IMR-90 (cell line): ENCODE measurements around the gene PLA2G12B. TPM values are rescaled to one million over a fixed set of nuclear protein-coding genes. Genes with fewer than 3 reads are reported as not detected.

Experiments used
- ATAC-seq: fragments of 200-7000 bp; cut with Tn5 transposase; 2 replicates; pipeline ENCODE4 v1.9.1; 2020; ENCODE audit warnings: low read depth, mild to moderate bottlenecking, moderate library complexity
- BruUV-seq: library from RNA; stranded (reverse); fragments of 400-500 nt; replicated peaks from 2 replicates; lab custom pipeline; 2021; lab: Mats Ljungman, UMichigan
- CTCF ChIA-PET: fragments of 300-600 bp; formaldehyde crosslinking; extraction: SDS; loops from one replicate; lab custom pipeline; 2021; ENCODE audit warnings: antibody characterized with exemption; lab: Yijun Ruan, JAX
- POLR2A ChIA-PET: fragments of 300-600 bp; sonication (Branson Sonifier 250); formaldehyde crosslinking; loops from one replicate; lab custom pipeline; 2022; ENCODE audit warnings: antibody characterized with exemption; ENCODE audit not compliant: unreplicated experiment; lab: Charles Lee
- DNase-seq: peaks from one replicate; pipeline ENCODE4 v3.0.0; 2013
- H2AFZ ChIP-seq: replicated peaks from 2 replicates; pipeline ENCODE3; 2013; ENCODE audit warnings: low read length, mild to moderate bottlenecking; ENCODE audit not compliant: poor library complexity
- H2AK5ac ChIP-seq: 2 replicates; pipeline ENCODE4 v1.6.1; 2013; ENCODE audit warnings: low read depth, low read length, inconsistent platforms
- H2AK9ac ChIP-seq: replicated peaks from 2 replicates; pipeline ENCODE3; 2013; ENCODE audit warnings: mild to moderate bottlenecking, low read depth, low read length, moderate library complexity; ENCODE audit not compliant: poor library complexity
- H2BK120ac ChIP-seq: 2 replicates; pipeline ENCODE4 v1.6.1; 2013; ENCODE audit warnings: low read depth, low read length, inconsistent platforms
- H2BK15ac ChIP-seq: 3 replicates; pipeline ENCODE4 v1.6.1; 2013; ENCODE audit warnings: low read depth, low read length, inconsistent platforms
- H2BK20ac ChIP-seq: 2 replicates; pipeline ENCODE4 v1.6.1; 2013; ENCODE audit warnings: low read depth, mild to moderate bottlenecking, inconsistent platforms, low read length, moderate library complexity
- H2BK5ac ChIP-seq: 2 replicates; pipeline ENCODE4 v1.6.1; 2013; ENCODE audit warnings: mild to moderate bottlenecking, low read depth, low read length, inconsistent platforms; ENCODE audit not compliant: poor library complexity, severe bottlenecking
- H3K14ac ChIP-seq: replicated peaks from 2 replicates; pipeline ENCODE4 v1.6.1; 2013; ENCODE audit warnings: low read depth, low read length, inconsistent platforms
- H3K18ac ChIP-seq: 2 replicates; pipeline ENCODE4 v1.6.1; 2013; ENCODE audit warnings: low read depth, low read length, control low read depth
- H3K23ac ChIP-seq: 2 replicates; pipeline ENCODE4 v1.6.1; 2013; ENCODE audit warnings: low read depth, low read length, inconsistent platforms
- H3K27ac ChIP-seq: 2 replicates; pipeline ENCODE4 v1.5.1; 2013; ENCODE audit warnings: mild to moderate bottlenecking, control low read depth, low read length; ENCODE audit not compliant: insufficient read depth
- H3K27me3 ChIP-seq: 2 replicates; pipeline ENCODE4 v1.6.1; 2013; ENCODE audit warnings: low read length; ENCODE audit not compliant: control insufficient read depth, insufficient read depth
- H3K36me3 ChIP-seq: 2 replicates; pipeline ENCODE4 v1.6.1; 2013; ENCODE audit warnings: low read length, mixed read lengths; ENCODE audit not compliant: control insufficient read depth, insufficient read depth
- H3K4ac ChIP-seq: 2 replicates; pipeline ENCODE4 v1.6.1; 2013; ENCODE audit warnings: low read depth, low read length, inconsistent platforms
- H3K4me1 ChIP-seq: 2 replicates; pipeline ENCODE4 v1.6.1; 2013; ENCODE audit warnings: low read length, mixed read lengths; ENCODE audit not compliant: control insufficient read depth, insufficient read depth
- H3K4me2 ChIP-seq: 2 replicates; pipeline ENCODE4 v1.6.1; 2013; ENCODE audit warnings: low read depth, mild to moderate bottlenecking, control low read depth, low read length, moderate library complexity
- H3K4me3 ChIP-seq: 2 replicates; pipeline ENCODE4 v1.5.1; 2013; ENCODE audit warnings: low read depth, mild to moderate bottlenecking, control low read depth, low read length, moderate library complexity; ENCODE audit not compliant: insufficient read depth
- H3K56ac ChIP-seq: 2 replicates; pipeline ENCODE4 v1.6.1; 2013; ENCODE audit warnings: low read length, inconsistent platforms; ENCODE audit not compliant: insufficient read depth; ENCODE audit errors: extremely low read depth
- H3K79me1 ChIP-seq, 2 experiments: 2 replicates each; pipeline ENCODE4 v1.6.1; 2013; ENCODE audit warnings: low read length in 2 of 2, inconsistent platforms in 1 of 2, low read depth in 1 of 2
- H3K9ac ChIP-seq: 2 replicates; pipeline ENCODE4 v1.6.1; 2013; ENCODE audit warnings: low read depth, low read length, control low read depth
- H3K9me1 ChIP-seq: 2 replicates; pipeline ENCODE4 v1.6.1; 2013; ENCODE audit warnings: low read length, inconsistent platforms; ENCODE audit not compliant: insufficient read depth
- H3K9me3 ChIP-seq: 2 replicates; pipeline ENCODE4 v1.6.1; 2013; ENCODE audit warnings: low read length; ENCODE audit not compliant: control insufficient read depth, insufficient read depth
- H4K20me1 ChIP-seq: 2 replicates; pipeline ENCODE4 v1.6.1; 2013; ENCODE audit warnings: low read length, inconsistent platforms; ENCODE audit not compliant: insufficient read depth
- H4K5ac ChIP-seq: 2 replicates; pipeline ENCODE4 v1.6.1; 2013; ENCODE audit warnings: mild to moderate bottlenecking, low read depth, low read length, control low read depth
- H4K8ac ChIP-seq, 2 experiments: 2 replicates each; pipeline ENCODE4 v1.6.1; 2013; ENCODE audit warnings: low read depth in 2 of 2, low read length in 2 of 2, control low read depth in 1 of 2, inconsistent platforms in 1 of 2
- H4K91ac ChIP-seq: 2 replicates; pipeline ENCODE4 v1.6.1; 2013; ENCODE audit warnings: low read depth, low read length, inconsistent platforms; ENCODE audit not compliant: insufficient read depth
- BHLHE40 ChIP-seq: fragments of 150-350 bp; IDR thresholded peaks from 2 replicates; pipeline ENCODE4 v1.6.1; 2016; ENCODE audit warnings: mild to moderate bottlenecking, low read depth, low read length
- CEBPB ChIP-seq: IDR thresholded peaks from 2 replicates; pipeline ENCODE4 v1.6.1; 2012; ENCODE audit warnings: low read depth, low read length, improper control_type of control experiment
- CHD1 ChIP-seq: IDR thresholded peaks from 2 replicates; pipeline ENCODE4 v1.6.1; 2012; ENCODE audit warnings: low read depth, low read length, improper control_type of control experiment
- CTCF ChIP-seq: conservative IDR thresholded peaks from 2 replicates; pipeline ENCODE4 v1.5.1; 2012; ENCODE audit warnings: mild to moderate bottlenecking, low read depth, low read length, improper control_type of control experiment
- ELK1 ChIP-seq: fragments of 150-350 bp; IDR thresholded peaks from 2 replicates; pipeline ENCODE4 v1.6.1; 2016; ENCODE audit warnings: low read depth, mild to moderate bottlenecking, low read length, moderate library complexity, borderline replicate concordance
- FOS ChIP-seq: fragments of 150-350 bp; IDR thresholded peaks from 2 replicates; pipeline ENCODE4 v1.6.1; 2016; ENCODE audit warnings: low read depth, low read length
- MAFK ChIP-seq: IDR thresholded peaks from 2 replicates; pipeline ENCODE4 v1.6.1; 2012; ENCODE audit warnings: low read depth, low read length, improper control_type of control experiment
- MAZ ChIP-seq: IDR thresholded peaks from 2 replicates; pipeline ENCODE4 v1.6.1; 2012; ENCODE audit warnings: low read depth, mild to moderate bottlenecking, low read length, improper control_type of control experiment, moderate library complexity, borderline replicate concordance
- MXI1 ChIP-seq: IDR thresholded peaks from 2 replicates; pipeline ENCODE4 v1.6.1; 2012; ENCODE audit warnings: low read depth, mild to moderate bottlenecking, low read length, moderate library complexity, borderline replicate concordance
- NFE2L2 ChIP-seq: fragments of 150-350 bp; IDR thresholded peaks from 2 replicates; pipeline ENCODE4 v1.6.1; 2016; ENCODE audit warnings: low read depth, mild to moderate bottlenecking, low read length
- POLR2A ChIP-seq: IDR thresholded peaks from 2 replicates; pipeline ENCODE4 v1.6.1; 2012; ENCODE audit warnings: mild to moderate bottlenecking, low read depth, low read length
- RAD21 ChIP-seq: IDR thresholded peaks from 2 replicates; pipeline ENCODE4 v1.6.1; 2012; ENCODE audit warnings: low read length, improper control_type of control experiment
- RCOR1 ChIP-seq: IDR thresholded peaks from 2 replicates; pipeline ENCODE4 v1.6.1; 2012; ENCODE audit warnings: mild to moderate bottlenecking, low read length, improper control_type of control experiment; ENCODE audit not compliant: insufficient replicate concordance
- RFX5 ChIP-seq: IDR thresholded peaks from 2 replicates; pipeline ENCODE4 v1.8.0; 2012; ENCODE audit warnings: low read depth, mild to moderate bottlenecking, low read length, moderate library complexity
- SMC3 ChIP-seq: fragments of 150-350 bp; IDR thresholded peaks from 2 replicates; pipeline ENCODE4 v1.6.1; 2016; ENCODE audit warnings: low read depth, mild to moderate bottlenecking, antibody characterized with exemption, low read length, moderate library complexity
- USF2 ChIP-seq: fragments of 150-350 bp; IDR thresholded peaks from 2 replicates; pipeline ENCODE4 v1.6.1; 2017; ENCODE audit warnings: mild to moderate bottlenecking, antibody characterized with exemption, low read length, low read depth
- WGBS, 2 experiments: methylation state at CpG; one replicate each; pipeline versions ENCODE4 v1.1.5 to v1.1.7; 2013; ENCODE audit warnings: missing lambda C conversion rate in 2 of 2; ENCODE audit not compliant: insufficient read length in 1 of 2; ENCODE audit errors: extremely low coverage in 2 of 2; 5-methylcytosine and 5-hydroxymethylcytosine counted together
- dilution Hi-C: fragments of 300-500 bp; cut with HindIII; formaldehyde crosslinking; loops from one replicate; pipeline ENCODE4 v1.14.3; 2018; ENCODE audit warnings: low sequenced_read_pairs; ENCODE audit not compliant: unreplicated experiment
- in situ Hi-C: fragments of 300-500 bp; cut with MboI; formaldehyde crosslinking; loops from 3 replicates; pipeline ENCODE4 v1.14.3; 2019; ENCODE audit warnings: low sequenced_read_pairs, inconsistent platforms, mixed read lengths
- intact Hi-C: fragments of 100-400 bp; cut with micrococcal nuclease; formaldehyde crosslinking; loops from 2 replicates; pipeline ENCODE4 v1.10.0; 2022
- polyA plus RNA-seq, 3 experiments: library from polyadenylated mRNA; depleted of rRNA; stranded (reverse); fragments of >200 nt; gene quantifications; 2 replicates each; pipeline ENCODE4 v1.2.3, GENCODE V29; 2012; ENCODE audit warnings: low replicate concordance in 1 of 3
- total RNA-seq: library from RNA; depleted of rRNA; stranded (reverse); fragments of >200 nt; gene quantifications from 2 replicates; pipeline ENCODE4 v1.2.3, GENCODE V29; 2012

PLA2G12B gene
- total and polyA plus RNA-seq, 2 of the 4 experiments (the other 2 are of a cell fraction) = not detected

- ChIA-PET CTCF (no interaction called here), POLR2A (no interaction called here)
- no peak overlapping the region for H2BK5ac ChIP-seq
- no peak overlapping the region for H3K4me3 ChIP-seq
- no peaks in the 10 kb centered on the region; the same call in 1 of the 2 replicates for H3K4me1 ChIP-seq
- no peak overlapping the region for H3K56ac ChIP-seq
- H3K14ac ChIP-seq = no peak overlapping the region
- no peak overlapping the region for H3K4me2 ChIP-seq
- no peak overlapping the region for H3K9ac ChIP-seq
- no peak overlapping the region for H3K23ac ChIP-seq
- H3K36me3 ChIP-seq = peaks cover 3% of the 10 kb centered on the region
- no peak overlapping the region for H3K27ac ChIP-seq
- H4K20me1 ChIP-seq = no peaks in the 10 kb centered on the region
- no peak overlapping the region for H2BK15ac ChIP-seq
- BruUV-seq = no TSS peak
- in situ Hi-C loops = no loop called here
- intact Hi-C loops = no loop called here
- H3K9me3 ChIP-seq = no peaks in the 10 kb centered on the region
- no peak overlapping the region for H2AFZ ChIP-seq
- no peak overlapping the region for H4K91ac ChIP-seq
- no peak for DNase-seq
- no peak overlapping the region for H2BK20ac ChIP-seq
- 0 out of 2 replicates have a peak, but pooled peaks cover 5% of the 10 kb centered on the region for H3K9me1 ChIP-seq
- H2AK9ac ChIP-seq = no peak overlapping the region
- H4K8ac ChIP-seq = no peak overlapping the region
- no peak overlapping the region for H4K5ac ChIP-seq
- no peak overlapping the region for H2AK5ac ChIP-seq
- TF ChIP-seq BHLHE40 (no peak), CTCF (no peak), NFE2L2 (no peak), ELK1 (no peak), MXI1 (no peak), SMC3 (no peak), USF2 (no peak), MAFK (no peak), FOS (no peak), MAZ (no peak), RAD21 (no peak), CHD1 (no peak), CEBPB (no peak), RCOR1 (no peak), RFX5 (no peak), POLR2A (no peak)
- ATAC-seq = no peak
- H3K27me3 ChIP-seq = no peaks in the 10 kb centered on the region
- H2BK120ac ChIP-seq = no peak overlapping the region
- dilution Hi-C loops = no loop called here
- WGBS, 2 experiments = 100% methylated on average over 1 of the region's 2 CpGs; no CpG with 5 or more reads in 1 of the 2 experiments
- no peak overlapping the region for H3K18ac ChIP-seq
- no peaks in the 10 kb centered on the region for H3K79me1 ChIP-seq
- H3K4ac ChIP-seq = no peak overlapping the region
These were observed 64.5 kb downstream of the PLA2G12B start for GRCh38 chr10:72890086-72890485.
